ENCODE results near the gene SKP2. TPM values are rescaled to one million over a fixed set of nuclear protein-coding genes. Genes with fewer than 3 reads are reported as not detected.

The SKP2 gene
- total RNA-seq, 1 experiment from 2014 or later: 21.7 TPM

DNA sequence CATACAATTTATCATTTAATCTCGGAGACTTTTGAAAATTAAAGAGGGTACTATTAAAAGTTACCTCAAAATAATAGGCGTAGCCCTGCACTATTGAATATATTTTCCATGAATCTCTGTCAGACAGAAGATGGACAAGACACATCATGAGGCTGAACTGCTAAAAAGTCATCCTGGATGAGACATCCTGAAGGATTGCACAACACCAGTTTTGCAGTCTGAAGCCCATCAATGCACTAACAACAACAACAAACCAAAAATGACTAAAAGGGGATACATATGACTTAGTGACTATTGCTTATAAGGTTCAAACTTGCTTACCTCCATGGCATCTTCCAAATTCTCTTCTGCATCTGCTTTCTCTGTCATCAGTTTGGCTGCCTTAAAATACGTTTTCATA is 15.9 kb upstream of the SKP2 start:
- BruUV-seq (replicated peaks): no TSS peak
- Mint-ChIP-seq H3K4me3 (ENCODE audit: unreplicated experiment) (no peak overlapping the region), H3K27me3 (ENCODE audit: insufficient read depth, unreplicated experiment) (no peaks in the 10 kb centered on the region), H3K4me1 (ENCODE audit: insufficient read depth, unreplicated experiment) (no peaks in the 10 kb centered on the region), H3K27ac (ENCODE audit: low read depth, unreplicated experiment) (no peak overlapping the region), H3K36me3 (ENCODE audit: insufficient read depth, unreplicated experiment) (peaks cover 19% of the 10 kb centered on the region), H3K9me3 (ENCODE audit: unreplicated experiment) (peaks cover 7% of the 10 kb centered on the region)
- TF ChIP-seq, protein P1, sequence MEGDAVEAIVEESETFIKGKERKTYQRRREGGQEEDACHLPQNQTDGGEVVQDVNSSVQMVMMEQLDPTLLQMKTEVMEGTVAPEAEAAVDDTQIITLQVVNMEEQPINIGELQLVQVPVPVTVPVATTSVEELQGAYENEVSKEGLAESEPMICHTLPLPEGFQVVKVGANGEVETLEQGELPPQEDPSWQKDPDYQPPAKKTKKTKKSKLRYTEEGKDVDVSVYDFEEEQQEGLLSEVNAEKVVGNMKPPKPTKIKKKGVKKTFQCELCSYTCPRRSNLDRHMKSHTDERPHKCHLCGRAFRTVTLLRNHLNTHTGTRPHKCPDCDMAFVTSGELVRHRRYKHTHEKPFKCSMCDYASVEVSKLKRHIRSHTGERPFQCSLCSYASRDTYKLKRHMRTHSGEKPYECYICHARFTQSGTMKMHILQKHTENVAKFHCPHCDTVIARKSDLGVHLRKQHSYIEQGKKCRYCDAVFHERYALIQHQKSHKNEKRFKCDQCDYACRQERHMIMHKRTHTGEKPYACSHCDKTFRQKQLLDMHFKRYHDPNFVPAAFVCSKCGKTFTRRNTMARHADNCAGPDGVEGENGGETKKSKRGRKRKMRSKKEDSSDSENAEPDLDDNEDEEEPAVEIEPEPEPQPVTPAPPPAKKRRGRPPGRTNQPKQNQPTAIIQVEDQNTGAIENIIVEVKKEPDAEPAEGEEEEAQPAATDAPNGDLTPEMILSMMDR (IDR thresholded peaks at IDR 0.05; ENCODE audit: unreplicated experiment): no peak
- DNase-seq (ENCODE audit: unreplicated experiment): peak; percentile 10
- CTCF ChIA-PET: interaction anchor here (0.6 kb wide), 1 partner anchor 49 kb away, joined by 3 read pairs; no protein-coding TSS in a partner anchor
- intact Hi-C loops (cut with micrococcal nuclease): no loop called here
- POLR2A ChIA-PET: no interaction called here

GRCh38 chr5:36136581-36136980 is 15.3 kb upstream of the SKP2 start:
- no TSS peak for BruUV-seq (replicated peaks)
- ChIA-PET POLR2A (no interaction called here), CTCF (no interaction called here)
- Mint-ChIP-seq H3K9me3 (ENCODE audit: unreplicated experiment) (peaks cover 7% of the 10 kb centered on the region), H3K4me1 (ENCODE audit: insufficient read depth, unreplicated experiment) (no peaks in the 10 kb centered on the region), H3K27me3 (ENCODE audit: insufficient read depth, unreplicated experiment) (no peaks in the 10 kb centered on the region), H3K4me3 (ENCODE audit: unreplicated experiment) (no peak overlapping the region), H3K27ac (ENCODE audit: low read depth, unreplicated experiment) (no peak overlapping the region), H3K36me3 (ENCODE audit: insufficient read depth, unreplicated experiment) (peaks cover 20% of the 10 kb centered on the region)
- DNase-seq (ENCODE audit: unreplicated experiment): no peak
- TF ChIP-seq, protein P1 (IDR thresholded peaks at IDR 0.05; ENCODE audit: unreplicated experiment): no peak
- intact Hi-C loops (cut with micrococcal nuclease): no loop called here

GRCh38 chr5:36138900-36139683 is 12.8 kb upstream of the SKP2 start:
- intact Hi-C loops (cut with micrococcal nuclease): no loop called here
- no peak overlapping the region for H3K4me3 Mint-ChIP-seq (ENCODE audit: unreplicated experiment)

DNA sequence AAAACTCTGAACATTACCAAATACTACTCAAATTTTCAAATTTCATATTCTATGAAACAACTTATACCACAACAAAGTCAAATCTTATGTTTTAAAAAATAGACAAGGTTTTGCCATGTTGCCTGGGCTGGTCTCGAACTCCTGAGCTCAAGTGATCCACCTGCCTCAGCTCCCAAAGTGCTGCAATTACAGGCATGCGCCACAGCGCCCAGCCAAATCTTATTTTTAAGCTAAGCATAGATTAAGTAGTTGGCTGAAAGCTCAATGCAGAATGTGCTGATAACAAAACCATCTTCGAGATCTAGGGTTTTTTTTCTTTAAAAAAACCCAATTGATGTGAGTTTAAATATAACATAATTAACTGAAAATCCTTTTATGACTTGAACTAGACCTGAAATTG is 6.6 kb upstream of the SKP2 start:
- Mint-ChIP-seq H3K4me3 (ENCODE audit: unreplicated experiment) (no peak overlapping the region), H3K27me3 (ENCODE audit: insufficient read depth, unreplicated experiment) (no peaks in the 10 kb centered on the region), H3K27ac (ENCODE audit: low read depth, unreplicated experiment) (no peak overlapping the region), H3K36me3 (ENCODE audit: insufficient read depth, unreplicated experiment) (peaks cover 10% of the 10 kb centered on the region), H3K4me1 (ENCODE audit: insufficient read depth, unreplicated experiment) (peaks cover 8% of the 10 kb centered on the region), H3K9me3 (ENCODE audit: unreplicated experiment) (peaks cover 4% of the 10 kb centered on the region)
- intact Hi-C loops (cut with micrococcal nuclease): no loop called here
- no peak for DNase-seq (ENCODE audit: unreplicated experiment)
- TF ChIP-seq, protein P1 (IDR thresholded peaks at IDR 0.05; ENCODE audit: unreplicated experiment): no peak
- ChIA-PET CTCF (interaction anchor here (1.4 kb wide), 1 partner anchor 66 kb away, joined by 3 read pairs; no protein-coding TSS in a partner anchor), POLR2A (no interaction called here)
- no TSS peak for BruUV-seq (replicated peaks)

More at GRCh38 chr5:36138900-36139683, 12.8 kb upstream of the SKP2 start:
- Mint-ChIP-seq H3K36me3 (ENCODE audit: insufficient read depth, unreplicated experiment) (peaks cover 14% of the 10 kb centered on the region), H3K9me3 (ENCODE audit: unreplicated experiment) (peaks cover 7% of the 10 kb centered on the region), H3K27me3 (ENCODE audit: insufficient read depth, unreplicated experiment) (no peaks in the 10 kb centered on the region), H3K27ac (ENCODE audit: low read depth, unreplicated experiment) (no peak overlapping the region), H3K4me1 (ENCODE audit: insufficient read depth, unreplicated experiment) (no peaks in the 10 kb centered on the region)
- POLR2A ChIA-PET: no interaction called here
- TF ChIP-seq, protein P1 (IDR thresholded peaks at IDR 0.05; ENCODE audit: unreplicated experiment): no peak
- no TSS peak for BruUV-seq (replicated peaks)
- no peak for DNase-seq (ENCODE audit: unreplicated experiment)
- CTCF ChIA-PET: interaction anchor here (0.6 to 1.5 kb wide), 3 partner anchors 23 to 557 kb away, joined by 3 to 4 read pairs (median 3); no protein-coding TSS in a partner anchor

All from MCF 10A (cell line).